H9 (cell line): Measurements from ENCODE around the gene CLEC19A. TPM values are rescaled to one million over a fixed set of nuclear protein-coding genes. Genes with fewer than 3 reads are reported as not detected.
A peak's percentile ranks its signal among the peaks of the same experiment; 100 is the strongest.

Experiments used
- DNase-seq: peaks from one replicate; pipeline ENCODE4 v3.0.0-alpha.2; 2017
- H2AFZ ChIP-seq: one replicate; pipeline ENCODE4 v1.6.1; 2013; ENCODE audit warnings: mild to moderate bottlenecking, low read length, control low read depth, moderate library complexity
- H2AK5ac ChIP-seq: 2 replicates; pipeline ENCODE4 v1.6.1; 2013; ENCODE audit warnings: low read length, control low read depth, mixed read lengths; ENCODE audit not compliant: insufficient read length
- H2BK120ac ChIP-seq: one replicate; pipeline ENCODE4 v1.6.1; 2013; ENCODE audit warnings: low read depth, mild to moderate bottlenecking, low read length, control low read depth, inconsistent platforms; ENCODE audit not compliant: poor library complexity, severe bottlenecking
- H2BK12ac ChIP-seq: 2 replicates; pipeline ENCODE4 v1.6.1; 2013; ENCODE audit warnings: low read length, control low read depth, mixed read lengths, low read depth; ENCODE audit not compliant: insufficient read length
- H2BK15ac ChIP-seq: 2 replicates; pipeline ENCODE4 v1.6.1; 2013; ENCODE audit warnings: low read depth, low read length, control low read depth
- H2BK20ac ChIP-seq: one replicate; pipeline ENCODE4 v1.6.1; 2013; ENCODE audit warnings: low read depth, mild to moderate bottlenecking, low read length, control low read depth, inconsistent platforms; ENCODE audit not compliant: poor library complexity, severe bottlenecking
- H2BK5ac ChIP-seq: 2 replicates; pipeline ENCODE4 v1.6.1; 2013; ENCODE audit warnings: low read length, control low read depth, mixed read lengths; ENCODE audit not compliant: insufficient read length
- H3K14ac ChIP-seq: 2 replicates; pipeline ENCODE4 v1.6.1; 2013; ENCODE audit warnings: low read length, control low read depth; ENCODE audit not compliant: insufficient read depth
- H3K18ac ChIP-seq: 2 replicates; pipeline ENCODE4 v1.6.1; 2013; ENCODE audit warnings: low read depth, mild to moderate bottlenecking, mixed read lengths, low read length, control low read depth; ENCODE audit not compliant: insufficient read length
- H3K23ac ChIP-seq: 2 replicates; pipeline ENCODE4 v1.6.1; 2013; ENCODE audit warnings: low read length, control low read depth, mixed read lengths, low read depth; ENCODE audit not compliant: insufficient read length
- H3K23me2 ChIP-seq: 2 replicates; pipeline ENCODE4 v1.6.1; 2013; ENCODE audit warnings: low read depth, mild to moderate bottlenecking, mixed read lengths, low read length, control low read depth; ENCODE audit not compliant: insufficient read length, poor library complexity, severe bottlenecking
- H3K27ac ChIP-seq: 2 replicates; pipeline ENCODE4 v1.5.1; 2013; ENCODE audit warnings: low read length, control low read depth, mixed read lengths, low read depth; ENCODE audit not compliant: insufficient read length
- H3K27me3 ChIP-seq: 2 replicates; pipeline ENCODE4 v1.6.1; 2013; ENCODE audit warnings: low read length, control low read depth, inconsistent platforms; ENCODE audit not compliant: insufficient read depth
- H3K4ac ChIP-seq: 2 replicates; pipeline ENCODE4 v1.6.1; 2013; ENCODE audit warnings: low read depth, mild to moderate bottlenecking, control low read depth, inconsistent platforms, low read length, moderate library complexity
- H3K4me1 ChIP-seq: 2 replicates; pipeline ENCODE4 v1.6.1; 2013; ENCODE audit warnings: low read length, control low read depth, inconsistent platforms; ENCODE audit not compliant: insufficient read depth
- H3K4me2 ChIP-seq: 2 replicates; pipeline ENCODE4 v1.6.1; 2013; ENCODE audit warnings: low read length, control low read depth, mixed read lengths; ENCODE audit not compliant: insufficient read length, insufficient read depth
- H3K56ac ChIP-seq: 2 replicates; pipeline ENCODE4 v1.6.1; 2013; ENCODE audit warnings: low read depth, mild to moderate bottlenecking, mixed read lengths, low read length, control low read depth; ENCODE audit not compliant: insufficient read length
- H3K79me1 ChIP-seq: 2 replicates; pipeline ENCODE4 v1.6.1; 2013; ENCODE audit warnings: low read depth, mild to moderate bottlenecking, moderate library complexity, low read length, control low read depth, inconsistent platforms; ENCODE audit not compliant: insufficient read depth, poor library complexity, severe bottlenecking
- H3K79me2 ChIP-seq: 2 replicates; pipeline ENCODE4 v1.6.1; 2013; ENCODE audit warnings: low read length, control low read depth, inconsistent platforms; ENCODE audit not compliant: insufficient read depth
- H3K9ac ChIP-seq: 2 replicates; pipeline ENCODE4 v1.6.1; 2013; ENCODE audit warnings: low read length, control low read depth, mixed read lengths; ENCODE audit not compliant: insufficient read length; ENCODE audit errors: extremely low read depth
- H3K9me3 ChIP-seq: one replicate; pipeline ENCODE4 v1.6.1; 2013; ENCODE audit warnings: low read depth, low read length, inconsistent platforms; ENCODE audit not compliant: control insufficient read depth
- H3T11ph ChIP-seq: one replicate; pipeline ENCODE4 v1.6.1; 2013; ENCODE audit warnings: mild to moderate bottlenecking, low read length, control low read depth, inconsistent platforms
- H4K20me1 ChIP-seq: one replicate; pipeline ENCODE4 v1.6.1; 2013; ENCODE audit not compliant: control insufficient read depth, insufficient read length, insufficient read depth
- H4K5ac ChIP-seq: 2 replicates; pipeline ENCODE4 v1.6.1; 2013; ENCODE audit warnings: low read depth, mild to moderate bottlenecking, mixed read lengths, low read length, control low read depth; ENCODE audit not compliant: insufficient read length
- H4K8ac ChIP-seq: replicated peaks from 2 replicates; pipeline ENCODE4 v1.6.1; 2013; ENCODE audit warnings: low read length, control low read depth, mixed read lengths, low read depth; ENCODE audit not compliant: insufficient read length
- H4K91ac ChIP-seq: 2 replicates; pipeline ENCODE4 v1.6.1; 2013; ENCODE audit warnings: low read depth, mild to moderate bottlenecking, moderate library complexity, mixed read lengths, low read length, control low read depth; ENCODE audit not compliant: insufficient read length
- H3K27ac Mint-ChIP-seq, 3 experiments: 2 replicates in 2 of 3; 3 replicates in 1 of 3; pipeline ENCODE4 v1.8.0; 2020 to 2021; ENCODE audit warnings: mixed read lengths in 3 of 3, mild to moderate bottlenecking in 1 of 3, moderate library complexity in 1 of 3
- H3K27me3 Mint-ChIP-seq: 2 replicates; pipeline ENCODE4 v1.8.0; 2021; ENCODE audit warnings: low read depth, mild to moderate bottlenecking, moderate library complexity, mixed read lengths
- H3K36me3 Mint-ChIP-seq, 3 experiments: 2 replicates in 2 of 3; 3 replicates in 1 of 3; pipeline ENCODE4 v1.8.0; 2020 to 2021; ENCODE audit warnings: low read depth in 3 of 3, mixed read lengths in 3 of 3; ENCODE audit not compliant: insufficient read depth in 1 of 3
- H3K4me1 Mint-ChIP-seq, 2 experiments: 2 replicates each; pipeline ENCODE4 v1.8.0; 2020; ENCODE audit warnings: mixed read lengths in 2 of 2
- H3K4me3 Mint-ChIP-seq, 2 experiments: 2 replicates in 1 of 2; 3 replicates in 1 of 2; pipeline ENCODE4 v1.8.0; 2020 to 2021; ENCODE audit warnings: mild to moderate bottlenecking in 2 of 2, mixed read lengths in 2 of 2, moderate library complexity in 1 of 2
- H3K9me3 Mint-ChIP-seq, 2 experiments: 2 replicates in 1 of 2; 3 replicates in 1 of 2; pipeline ENCODE4 v1.8.0; 2020; ENCODE audit warnings: mild to moderate bottlenecking in 2 of 2, mixed read lengths in 2 of 2, moderate library complexity in 1 of 2
- WGBS: extraction: QIAGEN DNeasy Blood & Tissue Kit; methylation state at CpG from one replicate; pipeline ENCODE4 v1.1.7; 2013; ENCODE audit warnings: missing lambda C conversion rate, low lambda C conversion rate, mixed read lengths; ENCODE audit not compliant: insufficient read length; ENCODE audit errors: extremely low coverage; 5-methylcytosine and 5-hydroxymethylcytosine counted together
- total RNA-seq: library from RNA; stranded (reverse); gene quantifications from 2 replicates; pipeline ENCODE4 v1.2.1, GENCODE V29; 2021
- TF ChIP-seq, protein P1 (sequence below): fragments of 200-600 bp; sonication (generic); conservative IDR thresholded peaks from 3 replicates; pipeline ENCODE4 v1.8.0; 2021; ENCODE audit warnings: antibody characterized with exemption, mild to moderate bottlenecking

The CLEC19A gene
- total RNA-seq, 1 experiment from 2014 or later, result not detected

DNA sequence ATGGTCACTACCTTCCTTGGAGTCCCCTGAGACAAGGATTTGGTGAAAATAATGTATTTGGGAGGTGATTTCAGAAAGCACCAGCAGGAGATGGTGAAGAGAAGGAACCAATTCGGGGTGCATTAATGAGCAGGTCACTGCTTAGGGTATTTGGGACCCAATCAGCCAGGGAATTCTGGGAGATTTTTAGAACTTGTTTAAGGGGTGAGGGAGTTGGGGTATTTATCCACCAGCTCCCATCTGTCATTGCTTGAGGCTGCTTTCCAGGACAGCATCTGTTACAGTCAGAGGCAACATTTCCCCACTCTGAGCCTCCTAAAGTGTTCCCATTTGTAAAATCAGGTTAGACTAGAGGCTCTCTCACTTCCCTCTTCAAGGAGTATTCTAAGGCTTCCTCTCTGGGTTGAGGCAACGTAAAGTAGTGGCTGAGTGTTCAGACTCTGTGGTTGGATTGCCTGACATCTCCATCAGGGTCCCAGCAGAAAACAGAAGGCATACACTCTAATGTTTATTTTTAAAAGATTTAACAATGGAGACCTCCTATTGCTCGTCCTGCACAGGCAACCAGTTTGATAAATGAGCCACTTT, 60.9 kb downstream of the CLEC19A start:
- no peaks in the 10 kb centered on the region for H3K27me3 ChIP-seq
- peak overlapping the region in 2 of 3 experiments; percentile 9 to 21; a peak in 1 of 7 replicates for H3K27ac Mint-ChIP-seq

More for the DNA sequence above, 60.9 kb downstream of the CLEC19A start:
- H2BK15ac ChIP-seq, result no peak overlapping the region
- no peaks in the 10 kb centered on the region for H4K20me1 ChIP-seq
- TF ChIP-seq, protein P1, sequence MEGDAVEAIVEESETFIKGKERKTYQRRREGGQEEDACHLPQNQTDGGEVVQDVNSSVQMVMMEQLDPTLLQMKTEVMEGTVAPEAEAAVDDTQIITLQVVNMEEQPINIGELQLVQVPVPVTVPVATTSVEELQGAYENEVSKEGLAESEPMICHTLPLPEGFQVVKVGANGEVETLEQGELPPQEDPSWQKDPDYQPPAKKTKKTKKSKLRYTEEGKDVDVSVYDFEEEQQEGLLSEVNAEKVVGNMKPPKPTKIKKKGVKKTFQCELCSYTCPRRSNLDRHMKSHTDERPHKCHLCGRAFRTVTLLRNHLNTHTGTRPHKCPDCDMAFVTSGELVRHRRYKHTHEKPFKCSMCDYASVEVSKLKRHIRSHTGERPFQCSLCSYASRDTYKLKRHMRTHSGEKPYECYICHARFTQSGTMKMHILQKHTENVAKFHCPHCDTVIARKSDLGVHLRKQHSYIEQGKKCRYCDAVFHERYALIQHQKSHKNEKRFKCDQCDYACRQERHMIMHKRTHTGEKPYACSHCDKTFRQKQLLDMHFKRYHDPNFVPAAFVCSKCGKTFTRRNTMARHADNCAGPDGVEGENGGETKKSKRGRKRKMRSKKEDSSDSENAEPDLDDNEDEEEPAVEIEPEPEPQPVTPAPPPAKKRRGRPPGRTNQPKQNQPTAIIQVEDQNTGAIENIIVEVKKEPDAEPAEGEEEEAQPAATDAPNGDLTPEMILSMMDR, result no peak
- no peak overlapping the region for H3K18ac ChIP-seq
- no peak overlapping the region for H2BK12ac ChIP-seq
- H4K8ac ChIP-seq, result no peak overlapping the region
- Mint-ChIP-seq H3K4me1 (peaks cover 33 to 37% of the 10 kb centered on the region in 2 experiments), H3K36me3 (peaks cover 0 to 5% (median 0%) of the 10 kb centered on the region in 3 experiments; a peak in 4 of 7 replicates), H3K4me3 (no peak overlapping the region), H3K9me3 (peaks cover 4 to 6% of the 10 kb centered on the region in 2 experiments; a peak in 3 of 5 replicates), H3K27me3 (no peaks in the 10 kb centered on the region; the same call in 1 of the 2 replicates)
- no peak overlapping the region for H3K4ac ChIP-seq
- H3K56ac ChIP-seq, result no peak overlapping the region
- H3T11ph ChIP-seq, result no peak overlapping the region
- no peaks in the 10 kb centered on the region for H3K79me2 ChIP-seq
- H3K27ac ChIP-seq, result no peak overlapping the region
- no peak overlapping the region for H2BK120ac ChIP-seq
- no peak overlapping the region for H3K23ac ChIP-seq
- H2AFZ ChIP-seq, result no peak overlapping the region
- H3K4me2 ChIP-seq, result no peak overlapping the region
- H3K14ac ChIP-seq, result no peak overlapping the region
- H3K23me2 ChIP-seq, result no peaks in the 10 kb centered on the region
- no CpG with 5 or more reads among the region's 3 CpGs for WGBS
- no peak overlapping the region for H2BK20ac ChIP-seq
- H4K91ac ChIP-seq, result no peak overlapping the region
- H2BK5ac ChIP-seq, result no peak overlapping the region
- H3K79me1 ChIP-seq, result no peaks in the 10 kb centered on the region
- H2AK5ac ChIP-seq, result no peak overlapping the region
- H3K9me3 ChIP-seq, result no peaks in the 10 kb centered on the region
- no peak for DNase-seq
- no peak overlapping the region for H3K9ac ChIP-seq
- peaks cover 2% of the 10 kb centered on the region; the same call in 1 of the 2 replicates for H3K4me1 ChIP-seq
- H4K5ac ChIP-seq, result no peak overlapping the region
